BLaER1 treated with 17β-estradiol and CSF1 and Interleukin-3, amounts not matched to agents 10 nM and 100 nM (cell line): ENCODE results near the gene SV2C.
A peak's percentile ranks its signal among the peaks of the same experiment; 100 is the strongest.

ENCODE experiments used
- H3K27ac ChIP-seq, 11 experiments: shearing (Covaris generic); formaldehyde crosslinking; 2 replicates each; pipeline ENCODE4 v1.8.1; 2022
- H3K27me3 ChIP-seq, 11 experiments: shearing (Covaris generic); formaldehyde crosslinking; 2 replicates each; pipeline ENCODE4 v1.8.1; 2022
- H3K36me3 ChIP-seq, 11 experiments: shearing (Covaris generic); formaldehyde crosslinking; 2 replicates each; pipeline ENCODE4 v1.8.1; 2022
- H3K4me1 ChIP-seq, 10 experiments: shearing (Covaris generic); formaldehyde crosslinking; 2 replicates each; pipeline ENCODE4 v1.8.1; 2022
- H3K4me2 ChIP-seq, 11 experiments: shearing (Covaris generic); formaldehyde crosslinking; 2 replicates each; pipeline ENCODE4 v1.8.1; 2022
- H3K4me3 ChIP-seq, 10 experiments: shearing (Covaris generic); formaldehyde crosslinking; 2 replicates each; pipeline ENCODE4 v1.8.1; 2022
- H3K9ac ChIP-seq, 11 experiments: shearing (Covaris generic); formaldehyde crosslinking; 2 replicates each; pipeline ENCODE4 v1.8.1; 2022
- H3K9me3 ChIP-seq, 11 experiments: shearing (Covaris generic); formaldehyde crosslinking; replicated peaks in 1 of 11; 2 replicates each; pipeline ENCODE4 v1.8.1; 2022
- H4K20me1 ChIP-seq, 11 experiments: shearing (Covaris generic); formaldehyde crosslinking; 2 replicates each; pipeline ENCODE4 v1.8.1; 2022
- Cebpa-rat ChIP-seq, 11 experiments: shearing (Covaris generic); IDR thresholded peaks; 2 replicates each; pipeline ENCODE4 v1.8.1; 2022

Gene SV2C

DNA sequence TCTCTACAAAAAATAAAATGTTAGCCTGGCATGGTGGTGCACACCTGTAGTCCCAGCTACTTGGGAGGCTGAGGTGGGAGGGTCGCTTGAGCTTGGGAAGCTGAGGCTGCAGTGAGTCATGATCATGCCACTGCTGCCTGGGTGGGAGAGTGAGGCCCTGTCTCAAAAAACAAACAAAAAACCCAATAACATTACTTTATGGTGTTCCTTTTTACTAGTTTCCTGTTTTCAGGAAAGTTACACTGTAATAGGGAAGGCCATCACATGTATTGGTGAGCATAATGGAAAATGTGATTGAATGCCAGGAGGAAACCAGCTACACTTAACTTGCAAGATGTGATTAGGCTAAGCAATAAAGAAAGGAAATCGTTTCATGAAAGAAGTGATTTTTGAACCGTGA, 42.7 kb downstream of the SV2C start:
- no peak overlapping the region for H3K4me3 ChIP-seq
- H3K27me3 ChIP-seq: no peaks in the 10 kb centered on the region
- no peaks in the 10 kb centered on the region for H4K20me1 ChIP-seq
- no peaks in the 10 kb centered on the region for H3K36me3 ChIP-seq
- no peak overlapping the region for H3K9ac ChIP-seq
- H3K9me3 ChIP-seq: no peaks in the 10 kb centered on the region
- H3K4me2 ChIP-seq: no peak overlapping the region
- TF ChIP-seq Cebpa-rat (IDR thresholded peaks at IDR 0.05): no peak
- no peak overlapping the region for H3K27ac ChIP-seq
- H3K4me1 ChIP-seq: peaks cover 0 to 6% (median 0%) of the 10 kb centered on the region in 10 experiments; a peak in 1 of 20 replicates

GRCh38 chr5:76134003-76134402, 50.8 kb downstream of the SV2C start:
- Histone ChIP-seq H3K4me1 (no peaks in the 10 kb centered on the region), H3K9me3 (no peaks in the 10 kb centered on the region), H3K27me3 (no peaks in the 10 kb centered on the region), H3K27ac (no peak overlapping the region), H3K36me3 (no peaks in the 10 kb centered on the region), H3K4me2 (no peak overlapping the region), H3K4me3 (no peak overlapping the region), H3K9ac (no peak overlapping the region), H4K20me1 (no peaks in the 10 kb centered on the region)
- no peak for TF ChIP-seq Cebpa-rat (IDR thresholded peaks at IDR 0.05)

GRCh38 chr5:76134646-76135045, 51.5 kb downstream of the SV2C start:
- no peaks in the 10 kb centered on the region for H3K36me3 ChIP-seq
- no peaks in the 10 kb centered on the region for H4K20me1 ChIP-seq
- H3K4me1 ChIP-seq: no peaks in the 10 kb centered on the region
- no peak overlapping the region for H3K27ac ChIP-seq
- no peaks in the 10 kb centered on the region for H3K27me3 ChIP-seq
- H3K9me3 ChIP-seq: no peaks in the 10 kb centered on the region
- no peak overlapping the region for H3K4me2 ChIP-seq
- no peak for TF ChIP-seq Cebpa-rat (IDR thresholded peaks at IDR 0.05)
- no peak overlapping the region for H3K9ac ChIP-seq
- no peak overlapping the region for H3K4me3 ChIP-seq

DNA sequence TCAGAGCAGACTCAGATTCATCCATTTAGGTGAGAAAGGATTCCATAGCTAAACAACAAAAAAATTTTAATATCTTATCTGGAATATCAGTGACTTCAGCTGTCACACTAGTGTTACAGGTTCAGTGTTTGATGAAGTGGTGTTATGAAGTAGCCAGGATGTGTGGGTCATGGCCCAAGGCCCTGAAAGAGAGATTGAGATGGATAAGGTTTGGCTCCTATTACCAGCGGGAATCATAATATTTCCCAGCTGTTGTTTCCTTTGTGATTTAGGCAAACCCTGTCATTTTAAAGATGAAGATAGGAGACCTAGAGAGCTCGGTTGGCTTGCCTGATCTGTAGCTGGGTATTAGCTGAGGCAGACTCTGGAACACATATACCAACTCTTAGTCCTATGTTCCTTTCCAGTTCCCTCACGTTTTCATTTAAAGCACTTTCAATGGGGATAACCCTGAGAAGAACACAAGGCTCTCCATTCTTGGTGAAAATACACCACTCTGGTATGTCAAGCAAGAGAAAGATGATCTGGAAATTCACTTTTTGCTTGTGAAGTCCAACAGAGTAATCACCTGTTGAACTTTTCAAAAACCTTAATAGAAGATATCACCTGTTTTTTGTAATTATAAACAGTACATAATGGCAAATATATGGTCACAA, 54.8 kb downstream of the SV2C start:
- Histone ChIP-seq H3K27ac (no peak overlapping the region), H3K4me2 (no peak overlapping the region), H3K27me3 (no peaks in the 10 kb centered on the region), H3K9ac (no peak overlapping the region), H3K4me1 (no peaks in the 10 kb centered on the region), H3K4me3 (no peak overlapping the region), H3K36me3 (no peaks in the 10 kb centered on the region), H4K20me1 (no peaks in the 10 kb centered on the region), H3K9me3 (no peaks in the 10 kb centered on the region)
- no peak for TF ChIP-seq Cebpa-rat (IDR thresholded peaks at IDR 0.05)

DNA sequence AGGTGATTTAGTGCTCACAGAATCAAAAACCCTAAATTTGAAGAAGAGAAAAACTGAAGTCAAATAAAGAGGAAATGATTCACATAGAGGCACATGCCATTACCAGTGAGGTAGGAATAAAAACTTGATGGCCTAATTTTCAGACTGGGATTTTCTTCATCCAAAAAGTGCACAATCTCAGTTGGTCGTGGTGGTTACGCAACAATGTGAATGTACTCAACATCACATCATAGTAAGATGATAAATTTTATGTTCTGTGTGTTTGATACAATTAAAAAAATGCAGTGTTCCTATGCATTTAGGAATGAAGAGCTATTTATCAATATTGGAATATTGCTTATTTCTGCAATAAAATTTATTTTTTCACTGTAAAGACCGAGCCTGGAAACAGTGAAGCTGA, 60.7 kb downstream of the SV2C start:
- H3K36me3 ChIP-seq: no peaks in the 10 kb centered on the region
- TF ChIP-seq Cebpa-rat (IDR thresholded peaks at IDR 0.05): peak in 4 of 11 experiments; percentile 12 to 50 (median 32); a peak in 3 of 22 replicates
- no peak overlapping the region for H3K9ac ChIP-seq
- H3K4me1 ChIP-seq: no peaks in the 10 kb centered on the region
- no peak overlapping the region for H3K4me3 ChIP-seq
- no peaks in the 10 kb centered on the region for H3K27me3 ChIP-seq
- H3K4me2 ChIP-seq: no peak overlapping the region
- H3K27ac ChIP-seq: no peak overlapping the region
- H3K9me3 ChIP-seq: no peaks in the 10 kb centered on the region
- no peaks in the 10 kb centered on the region for H4K20me1 ChIP-seq

DNA sequence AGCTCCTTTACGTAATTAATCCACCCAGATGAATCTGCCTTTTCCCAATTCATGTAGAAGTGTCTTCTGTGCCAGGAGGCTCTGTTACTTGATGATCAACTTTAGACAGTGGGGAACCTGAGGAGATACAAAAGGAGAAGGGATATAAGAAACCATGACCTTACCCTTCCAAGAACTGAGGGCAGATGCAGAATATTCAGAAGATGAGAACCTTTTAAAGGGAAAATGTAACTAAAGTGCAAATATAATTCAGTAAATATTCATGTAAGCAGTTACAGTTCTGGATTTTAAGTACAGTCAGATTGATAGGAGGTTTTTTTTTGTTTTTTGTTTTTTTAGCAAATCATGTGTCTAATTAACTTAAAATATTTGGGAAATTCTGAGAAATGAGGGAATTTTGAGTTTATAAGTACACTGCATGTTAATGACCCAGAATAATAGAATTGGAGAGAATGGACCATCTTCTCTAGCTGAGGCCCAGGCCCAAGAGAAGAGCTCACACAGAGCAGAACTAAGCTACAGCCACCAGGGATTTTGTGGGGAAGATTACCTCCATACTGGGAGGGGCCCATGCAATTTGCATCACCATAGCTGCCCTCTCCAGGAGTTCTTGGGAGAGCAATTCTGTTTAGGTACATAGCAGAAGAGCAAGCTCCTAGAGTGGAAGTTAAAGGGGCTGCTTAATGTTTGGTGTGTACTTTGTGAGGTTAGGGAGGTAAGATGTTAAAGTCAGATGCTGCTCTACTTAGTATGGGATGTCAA, 61.5 kb downstream of the SV2C start:
- Histone ChIP-seq H3K4me2 (no peak overlapping the region), H3K27ac (no peak overlapping the region), H3K36me3 (no peaks in the 10 kb centered on the region), H3K9me3 (no peaks in the 10 kb centered on the region), H3K4me1 (no peaks in the 10 kb centered on the region), H3K4me3 (no peak overlapping the region), H4K20me1 (no peaks in the 10 kb centered on the region), H3K27me3 (no peaks in the 10 kb centered on the region), H3K9ac (no peak overlapping the region)
- no peak for TF ChIP-seq Cebpa-rat (IDR thresholded peaks at IDR 0.05)

- no peaks in the 10 kb centered on the region for H4K20me1 ChIP-seq
- H3K36me3 ChIP-seq: no peaks in the 10 kb centered on the region
- no peak for TF ChIP-seq Cebpa-rat (IDR thresholded peaks at IDR 0.05)
- no peak overlapping the region for H3K4me2 ChIP-seq
- no peaks in the 10 kb centered on the region for H3K9me3 ChIP-seq
- H3K27ac ChIP-seq: no peak overlapping the region
- no peak overlapping the region for H3K9ac ChIP-seq
- no peak overlapping the region for H3K4me3 ChIP-seq
- no peaks in the 10 kb centered on the region for H3K27me3 ChIP-seq
- no peaks in the 10 kb centered on the region for H3K4me1 ChIP-seq
Observed at GRCh38 chr5:76145945-76146344, 62.8 kb downstream of the SV2C start.

DNA sequence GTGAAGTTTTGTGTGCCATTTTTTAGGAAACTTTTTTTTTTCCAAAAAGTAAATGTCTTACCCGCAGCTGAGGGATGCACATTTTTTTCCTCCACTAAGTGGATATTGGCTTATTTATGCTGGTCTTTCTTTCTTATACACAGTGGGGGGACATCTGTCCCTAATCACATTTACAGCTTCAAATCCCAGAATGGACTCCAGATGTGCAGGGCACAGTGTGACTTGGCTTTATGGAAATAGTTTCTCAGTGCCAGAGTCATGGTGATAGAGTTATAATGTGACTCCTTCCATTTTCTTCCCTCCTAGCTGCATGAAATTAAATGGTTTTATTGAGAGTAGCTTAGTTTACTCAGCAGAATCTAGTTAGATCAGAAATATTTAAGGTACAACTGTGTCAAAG, 66.5 kb downstream of the SV2C start:
- Histone ChIP-seq H3K36me3 (no peaks in the 10 kb centered on the region), H3K27me3 (no peaks in the 10 kb centered on the region), H4K20me1 (no peaks in the 10 kb centered on the region), H3K4me2 (no peak overlapping the region), H3K9ac (no peak overlapping the region), H3K27ac (no peak overlapping the region), H3K4me3 (no peak overlapping the region), H3K4me1 (no peaks in the 10 kb centered on the region), H3K9me3 (no peaks in the 10 kb centered on the region)
- TF ChIP-seq Cebpa-rat (IDR thresholded peaks at IDR 0.05): no peak

DNA sequence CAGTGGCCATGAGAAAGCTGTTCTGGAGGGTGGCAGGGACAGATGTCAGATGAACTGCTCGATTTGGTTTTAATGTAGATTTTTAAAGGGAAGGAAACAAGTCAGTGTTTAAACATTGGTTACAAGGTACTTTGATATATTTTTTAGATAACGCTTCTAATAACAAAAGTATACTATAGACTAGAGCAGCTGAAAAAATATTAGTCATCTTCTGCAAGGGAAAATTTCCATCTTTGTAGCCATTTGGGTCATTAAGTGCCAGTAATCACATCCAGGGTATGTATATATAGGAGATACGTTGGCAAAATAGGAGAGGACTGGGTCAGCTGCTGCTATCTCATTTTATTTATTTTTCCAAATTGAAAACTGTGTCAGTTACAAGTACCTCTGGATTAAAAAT, 69.0 kb downstream of the SV2C start:
- no peaks in the 10 kb centered on the region for H4K20me1 ChIP-seq
- H3K4me2 ChIP-seq: no peak overlapping the region
- no peak for TF ChIP-seq Cebpa-rat (IDR thresholded peaks at IDR 0.05)
- H3K27me3 ChIP-seq: no peaks in the 10 kb centered on the region
- no peak overlapping the region for H3K9ac ChIP-seq
- no peak overlapping the region for H3K4me3 ChIP-seq
- no peaks in the 10 kb centered on the region for H3K4me1 ChIP-seq
- peaks cover 0 to 3% (median 0%) of the 10 kb centered on the region in 11 experiments; a peak in 1 of 22 replicates for H3K9me3 ChIP-seq
- H3K36me3 ChIP-seq: no peaks in the 10 kb centered on the region
- H3K27ac ChIP-seq: no peak overlapping the region

- H3K36me3 ChIP-seq: no peaks in the 10 kb centered on the region
- TF ChIP-seq Cebpa-rat (IDR thresholded peaks at IDR 0.05): no peak
- H3K27me3 ChIP-seq: no peaks in the 10 kb centered on the region
- H3K9ac ChIP-seq: no peak overlapping the region
- no peak overlapping the region for H3K27ac ChIP-seq
- H4K20me1 ChIP-seq: no peaks in the 10 kb centered on the region
- H3K4me3 ChIP-seq: no peak overlapping the region
- H3K4me2 ChIP-seq: no peak overlapping the region
- H3K4me1 ChIP-seq: no peaks in the 10 kb centered on the region
- peaks cover 0 to 3% (median 0%) of the 10 kb centered on the region in 11 experiments; a peak in 1 of 22 replicates for H3K9me3 ChIP-seq
Observed at GRCh38 chr5:76152700-76153099, 69.5 kb downstream of the SV2C start.
